ENCODE data around the gene SHQ1.

Gene SHQ1

DNA sequence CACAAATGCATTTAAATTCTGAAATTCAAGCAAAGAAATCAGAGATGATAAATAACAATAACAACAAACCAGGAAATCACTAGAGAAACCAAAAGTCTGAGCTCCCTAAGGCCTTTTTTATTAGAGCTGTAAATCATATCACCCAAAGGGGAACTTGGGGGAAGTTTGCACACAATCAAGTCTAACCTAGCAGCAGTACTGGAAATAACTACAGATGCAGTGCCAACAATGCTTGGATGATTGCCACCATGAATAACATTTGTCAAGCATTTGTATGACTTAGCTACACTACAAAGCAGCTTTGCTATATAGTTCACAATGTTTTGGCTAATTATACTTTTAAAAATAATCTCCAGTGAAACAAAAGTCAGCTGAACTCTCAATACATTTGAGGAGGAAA is 27.8 kb downstream of the SHQ1 start:
- Histone ChIP-seq H3K4me1 (ENCODE audit: control insufficient read depth, insufficient read depth, low read length) (no peaks in the 10 kb centered on the region), H3K27ac (ENCODE audit: insufficient read depth, low read depth, low read length, poor library complexity, severe bottlenecking) (no peak overlapping the region), H3K4me3 (ENCODE audit: insufficient read depth, low read depth, low read length) (no peak overlapping the region), H3K27me3 (ENCODE audit: control insufficient read depth, insufficient read depth, low read length, poor library complexity, severe bottlenecking) (no peaks in the 10 kb centered on the region), H3K9me3 (ENCODE audit: control insufficient read depth, low read length) (no peaks in the 10 kb centered on the region), H3K36me3 (ENCODE audit: control insufficient read depth, insufficient read depth, low read length) (no peaks in the 10 kb centered on the region)

DNA sequence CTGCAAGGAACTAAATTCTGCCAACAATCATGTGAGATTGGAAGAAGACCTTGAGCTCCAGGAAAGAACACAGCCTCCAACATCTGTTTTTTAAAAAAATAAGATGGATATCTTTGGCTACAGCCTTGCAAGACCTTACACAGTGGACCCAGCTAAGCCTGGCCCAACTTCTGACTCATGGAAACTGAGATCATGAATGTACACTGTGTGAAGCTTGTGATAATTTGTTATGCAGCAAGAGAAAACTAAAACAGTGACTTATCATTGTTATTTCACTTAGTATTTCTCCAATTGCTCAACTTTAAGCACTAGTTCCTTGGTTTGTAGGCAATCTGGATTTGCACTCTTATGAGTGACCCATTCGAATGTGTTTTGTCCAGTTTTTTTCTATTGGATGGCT is 29.3 kb downstream of the SHQ1 start:
- Histone ChIP-seq H3K27me3 (ENCODE audit: control insufficient read depth, insufficient read depth, low read length, poor library complexity, severe bottlenecking) (no peaks in the 10 kb centered on the region), H3K36me3 (ENCODE audit: control insufficient read depth, insufficient read depth, low read length) (no peaks in the 10 kb centered on the region), H3K9me3 (ENCODE audit: control insufficient read depth, low read length) (no peaks in the 10 kb centered on the region), H3K4me1 (ENCODE audit: control insufficient read depth, insufficient read depth, low read length) (no peaks in the 10 kb centered on the region), H3K4me3 (ENCODE audit: insufficient read depth, low read depth, low read length) (no peak overlapping the region), H3K27ac (ENCODE audit: insufficient read depth, low read depth, low read length, poor library complexity, severe bottlenecking) (no peak overlapping the region)
- 80 to 100% methylated on average over 1 of the region's 1 CpG for WGBS, 2 experiments

DNA sequence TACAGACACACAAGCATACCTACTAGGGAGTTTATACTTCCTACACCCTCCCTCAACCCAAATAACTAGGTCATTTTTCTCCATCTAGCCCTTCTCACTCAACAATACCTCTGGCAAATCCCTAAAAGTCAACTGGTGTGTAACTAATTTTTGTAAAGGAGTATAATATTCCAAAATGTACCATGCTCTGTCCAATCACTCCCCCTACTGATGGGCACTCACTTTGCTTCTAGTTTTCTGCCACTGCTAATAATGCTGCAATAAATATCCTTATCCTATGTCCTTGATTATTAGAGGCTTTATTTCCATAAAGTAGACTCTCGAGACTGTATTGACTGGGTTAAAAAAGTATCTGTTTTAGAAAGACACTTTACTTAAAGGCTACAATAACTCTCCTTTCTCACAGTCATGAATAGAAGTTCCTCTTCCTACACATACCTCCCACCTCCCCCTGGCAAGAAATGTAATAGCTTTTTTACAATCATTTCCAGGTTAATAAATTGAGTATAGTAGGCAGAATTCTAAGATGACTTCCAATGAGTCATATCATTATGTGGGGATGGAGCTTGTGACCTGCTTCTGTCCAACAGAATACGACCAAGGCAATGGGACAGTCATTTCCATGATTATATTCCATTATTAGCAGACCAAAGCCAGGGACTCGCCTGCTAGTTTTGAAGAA is 30.0 kb downstream of the SHQ1 start:
- H3K36me3 ChIP-seq (ENCODE audit: control insufficient read depth, insufficient read depth, low read length): no peaks in the 10 kb centered on the region
- no peaks in the 10 kb centered on the region for H3K9me3 ChIP-seq (ENCODE audit: control insufficient read depth, low read length)
- H3K4me1 ChIP-seq (ENCODE audit: control insufficient read depth, insufficient read depth, low read length): no peaks in the 10 kb centered on the region
- H3K27ac ChIP-seq (ENCODE audit: insufficient read depth, low read depth, low read length, poor library complexity, severe bottlenecking): no peak overlapping the region
- H3K27me3 ChIP-seq (ENCODE audit: control insufficient read depth, insufficient read depth, low read length, poor library complexity, severe bottlenecking): no peaks in the 10 kb centered on the region
- H3K4me3 ChIP-seq (ENCODE audit: insufficient read depth, low read depth, low read length): no peak overlapping the region
- WGBS, 2 experiments: 89 to 91% methylated on average over 3 of the region's 3 CpGs

DNA sequence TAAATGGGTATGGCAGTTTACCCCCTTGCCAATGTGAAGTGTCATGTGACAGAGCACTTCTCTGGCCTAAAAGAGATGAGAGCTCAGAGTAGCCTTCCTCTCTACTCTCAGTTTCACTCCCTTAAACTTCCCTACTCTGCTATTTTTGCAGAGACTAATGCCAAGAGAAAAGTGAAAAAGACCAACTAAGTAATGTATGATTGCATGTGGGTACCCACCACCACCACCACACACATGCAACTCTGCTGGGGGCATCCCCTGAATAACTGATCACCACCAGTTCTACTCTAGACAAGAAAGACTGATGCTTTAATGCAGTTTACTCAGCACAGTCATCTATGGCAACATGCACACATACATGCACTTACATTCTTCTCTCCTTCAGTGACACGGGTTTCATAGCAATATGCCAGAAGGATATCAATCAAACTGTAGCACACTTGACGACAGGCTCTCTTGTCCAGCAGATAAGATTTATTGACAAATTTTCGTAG is 31.3 kb downstream of the SHQ1 start:
- H3K36me3 ChIP-seq (ENCODE audit: control insufficient read depth, insufficient read depth, low read length): no peaks in the 10 kb centered on the region
- no peak overlapping the region for H3K4me3 ChIP-seq (ENCODE audit: insufficient read depth, low read depth, low read length)
- H3K9me3 ChIP-seq (ENCODE audit: control insufficient read depth, low read length): no peaks in the 10 kb centered on the region
- WGBS, 2 experiments: 96 to 97% methylated on average over 3 of the region's 3 CpGs
- no peak overlapping the region for H3K27ac ChIP-seq (ENCODE audit: insufficient read depth, low read depth, low read length, poor library complexity, severe bottlenecking)
- H3K4me1 ChIP-seq (ENCODE audit: control insufficient read depth, insufficient read depth, low read length): no peaks in the 10 kb centered on the region
- no peaks in the 10 kb centered on the region for H3K27me3 ChIP-seq (ENCODE audit: control insufficient read depth, insufficient read depth, low read length, poor library complexity, severe bottlenecking)

DNA sequence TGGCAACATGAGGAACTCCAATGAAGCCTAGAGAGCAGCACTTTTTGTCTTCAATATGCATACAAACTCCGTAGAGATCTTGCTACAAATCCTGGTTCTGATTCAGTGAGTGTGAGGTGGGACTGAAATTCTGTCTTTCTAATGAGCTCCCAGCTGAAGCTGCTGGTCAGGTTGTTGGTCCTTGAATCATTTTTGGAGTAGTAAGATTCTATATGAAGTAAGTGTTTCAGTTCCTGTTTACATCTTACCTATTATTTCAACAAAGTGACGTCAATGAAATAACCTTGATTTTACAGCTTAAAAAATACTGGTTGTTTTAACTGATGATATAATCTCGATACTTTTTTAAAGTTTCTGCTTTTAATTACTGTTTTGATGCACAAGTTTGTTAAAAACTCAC is 33.9 kb downstream of the SHQ1 start:
- Histone ChIP-seq H3K9me3 (ENCODE audit: control insufficient read depth, low read length) (no peaks in the 10 kb centered on the region), H3K4me1 (ENCODE audit: control insufficient read depth, insufficient read depth, low read length) (no peaks in the 10 kb centered on the region), H3K4me3 (ENCODE audit: insufficient read depth, low read depth, low read length) (no peak overlapping the region), H3K27ac (ENCODE audit: insufficient read depth, low read depth, low read length, poor library complexity, severe bottlenecking) (no peak overlapping the region), H3K27me3 (ENCODE audit: control insufficient read depth, insufficient read depth, low read length, poor library complexity, severe bottlenecking) (no peaks in the 10 kb centered on the region), H3K36me3 (ENCODE audit: control insufficient read depth, insufficient read depth, low read length) (no peaks in the 10 kb centered on the region)
- WGBS, 2 experiments: 92 to 99% methylated on average over 1 to 3 of the region's 3 CpGs

DNA sequence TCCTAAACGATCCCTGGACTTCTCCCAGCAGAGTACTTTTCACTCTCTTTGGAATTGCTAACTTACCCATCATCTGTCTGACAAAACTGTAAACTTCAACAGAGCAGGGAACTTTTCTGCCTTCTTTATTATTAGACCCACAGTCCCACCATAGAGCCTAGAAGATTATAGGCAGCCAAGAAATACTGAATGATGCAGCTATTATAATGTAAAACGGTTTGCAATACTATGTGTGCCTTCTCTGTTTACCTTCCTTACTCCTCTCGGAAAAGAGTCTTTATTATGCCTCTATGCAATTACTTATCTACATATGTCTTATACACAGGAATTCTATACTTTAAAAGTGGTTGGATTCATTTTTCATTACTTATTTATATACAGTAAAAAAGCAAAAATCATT is 36.0 kb downstream of the SHQ1 start:
- no peaks in the 10 kb centered on the region for H3K9me3 ChIP-seq (ENCODE audit: control insufficient read depth, low read length)
- WGBS, 2 experiments: 59 to 67% methylated on average over 3 of the region's 3 CpGs

DNA sequence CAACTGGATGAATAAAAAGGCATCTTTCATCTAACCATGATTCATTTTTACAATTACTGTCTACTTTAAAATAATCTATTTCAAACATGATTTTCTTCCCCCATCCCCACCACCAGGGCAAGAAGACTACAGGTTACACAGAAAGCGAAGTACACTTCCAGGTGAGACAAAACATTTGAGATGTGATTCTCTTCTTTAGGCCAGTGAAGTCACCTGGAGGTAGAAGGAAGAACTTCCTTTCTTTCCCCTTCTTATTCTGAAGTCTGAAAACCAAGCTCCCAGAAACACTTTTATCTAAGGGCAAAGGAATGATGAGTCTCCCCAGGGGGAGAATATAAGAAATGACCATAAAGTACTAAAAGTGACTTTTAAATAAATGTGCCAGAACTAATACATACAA is 36.7 kb downstream of the SHQ1 start:
- H3K4me1 ChIP-seq (ENCODE audit: control insufficient read depth, insufficient read depth, low read length): no peaks in the 10 kb centered on the region
- no peaks in the 10 kb centered on the region for H3K9me3 ChIP-seq (ENCODE audit: control insufficient read depth, low read length)
- H3K27ac ChIP-seq (ENCODE audit: insufficient read depth, low read depth, low read length, poor library complexity, severe bottlenecking): no peak overlapping the region
- H3K36me3 ChIP-seq (ENCODE audit: control insufficient read depth, insufficient read depth, low read length): no peaks in the 10 kb centered on the region
- WGBS, 2 experiments: 83 to 86% methylated on average over 1 of the region's 1 CpG
- no peak overlapping the region for H3K4me3 ChIP-seq (ENCODE audit: insufficient read depth, low read depth, low read length)
- H3K27me3 ChIP-seq (ENCODE audit: control insufficient read depth, insufficient read depth, low read length, poor library complexity, severe bottlenecking): no peaks in the 10 kb centered on the region

More for the DNA sequence above, 36.0 kb downstream of the SHQ1 start:
- Histone ChIP-seq H3K36me3 (ENCODE audit: control insufficient read depth, insufficient read depth, low read length) (no peaks in the 10 kb centered on the region), H3K4me1 (ENCODE audit: control insufficient read depth, insufficient read depth, low read length) (no peaks in the 10 kb centered on the region), H3K27me3 (ENCODE audit: control insufficient read depth, insufficient read depth, low read length, poor library complexity, severe bottlenecking) (no peaks in the 10 kb centered on the region), H3K27ac (ENCODE audit: insufficient read depth, low read depth, low read length, poor library complexity, severe bottlenecking) (no peak overlapping the region), H3K4me3 (ENCODE audit: insufficient read depth, low read depth, low read length) (no peak overlapping the region)

DNA sequence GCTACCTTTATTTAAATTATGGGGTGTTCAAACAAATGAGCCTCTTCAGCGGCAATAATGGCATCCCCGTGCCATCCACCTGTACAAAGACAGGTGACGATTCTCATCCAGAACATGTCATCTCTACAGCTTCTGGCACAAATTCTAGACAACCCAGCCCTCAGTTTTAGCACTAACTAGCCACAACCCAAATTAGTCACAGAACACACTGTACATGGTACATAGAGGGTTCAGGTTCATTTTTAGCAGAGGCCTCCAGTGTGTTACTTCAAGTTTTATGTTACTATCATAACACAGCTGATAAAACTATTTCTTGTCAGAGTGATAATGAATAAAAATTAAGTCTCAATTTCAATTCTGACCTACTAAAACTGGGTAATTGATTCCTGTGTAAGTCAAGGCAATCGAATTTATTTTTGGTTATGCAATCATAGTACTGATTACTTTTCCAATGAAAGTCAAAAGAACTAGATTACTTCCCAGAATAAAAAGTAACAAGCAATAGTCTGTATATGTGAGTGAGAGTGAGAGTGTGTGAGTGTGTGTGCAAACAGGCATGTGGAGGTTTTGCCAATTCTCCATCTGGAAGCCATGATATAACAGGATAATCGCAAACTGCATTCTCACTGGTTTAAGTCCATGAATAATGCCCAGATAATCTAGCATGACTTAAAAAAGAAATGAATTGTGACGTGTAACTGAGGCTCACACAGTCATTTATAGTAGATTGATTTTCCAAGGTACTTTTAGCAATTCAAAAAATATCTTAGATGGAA is 37.4 kb downstream of the SHQ1 start:
- no peak overlapping the region for H3K4me3 ChIP-seq (ENCODE audit: insufficient read depth, low read depth, low read length)
- H3K36me3 ChIP-seq (ENCODE audit: control insufficient read depth, insufficient read depth, low read length): no peaks in the 10 kb centered on the region
- H3K27me3 ChIP-seq (ENCODE audit: control insufficient read depth, insufficient read depth, low read length, poor library complexity, severe bottlenecking): no peaks in the 10 kb centered on the region
- WGBS, 2 experiments: 97 to 99% methylated on average over 5 to 6 of the region's 6 CpGs
- no peaks in the 10 kb centered on the region for H3K4me1 ChIP-seq (ENCODE audit: control insufficient read depth, insufficient read depth, low read length)
- no peaks in the 10 kb centered on the region for H3K9me3 ChIP-seq (ENCODE audit: control insufficient read depth, low read length)
- no peak overlapping the region for H3K27ac ChIP-seq (ENCODE audit: insufficient read depth, low read depth, low read length, poor library complexity, severe bottlenecking)

DNA sequence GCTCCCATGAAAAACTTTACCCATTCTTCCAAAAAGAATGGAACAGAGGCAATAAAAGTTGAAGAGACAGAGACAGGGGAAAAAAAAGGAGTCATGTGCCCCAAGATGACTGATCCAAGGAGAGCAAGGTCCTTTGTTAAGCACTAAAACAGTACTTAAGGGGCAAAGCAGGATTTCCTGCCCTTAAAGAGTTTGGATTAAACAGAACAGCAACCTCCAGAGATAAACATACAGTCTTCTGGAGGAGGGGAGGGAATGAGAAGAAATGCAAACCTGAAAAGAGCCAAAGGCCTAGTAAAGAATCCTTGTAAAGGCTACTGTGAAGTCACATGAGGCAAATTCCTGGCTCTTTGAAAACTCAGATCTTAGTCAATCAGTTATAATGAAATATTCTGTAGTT is 38.2 kb downstream of the SHQ1 start:
- no peaks in the 10 kb centered on the region for H3K27me3 ChIP-seq (ENCODE audit: control insufficient read depth, insufficient read depth, low read length, poor library complexity, severe bottlenecking)
- H3K4me3 ChIP-seq (ENCODE audit: insufficient read depth, low read depth, low read length): no peak overlapping the region
- H3K9me3 ChIP-seq (ENCODE audit: control insufficient read depth, low read length): no peaks in the 10 kb centered on the region
- H3K27ac ChIP-seq (ENCODE audit: insufficient read depth, low read depth, low read length, poor library complexity, severe bottlenecking): peak overlapping the region; percentile 20
- no peaks in the 10 kb centered on the region for H3K36me3 ChIP-seq (ENCODE audit: control insufficient read depth, insufficient read depth, low read length)
- H3K4me1 ChIP-seq (ENCODE audit: control insufficient read depth, insufficient read depth, low read length): no peaks in the 10 kb centered on the region

DNA sequence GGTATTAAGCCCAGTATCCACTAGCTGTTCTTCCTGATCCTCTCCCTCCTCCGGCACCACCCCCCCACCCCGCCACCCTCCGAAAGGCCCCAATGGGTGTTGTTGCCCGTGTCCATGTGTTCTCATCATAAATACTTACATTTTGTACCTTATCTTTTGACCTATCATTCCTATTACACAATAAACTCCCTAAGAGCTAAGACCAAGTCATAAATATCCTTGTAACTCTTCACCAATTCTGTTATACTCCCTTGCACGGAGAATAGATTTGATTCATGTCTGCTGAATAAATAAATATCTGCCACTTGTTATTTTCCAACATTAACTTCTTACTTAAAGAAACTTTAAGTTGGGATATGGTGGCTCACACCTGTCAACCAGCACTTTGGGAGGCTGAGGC is 43.9 kb downstream of the SHQ1 start:
- WGBS, 2 experiments: 90 to 94% methylated on average over 4 to 5 of the region's 5 CpGs
- Histone ChIP-seq H3K27ac (ENCODE audit: insufficient read depth, low read depth, low read length, poor library complexity, severe bottlenecking) (no peak overlapping the region), H3K36me3 (ENCODE audit: control insufficient read depth, insufficient read depth, low read length) (no peaks in the 10 kb centered on the region), H3K4me1 (ENCODE audit: control insufficient read depth, insufficient read depth, low read length) (no peaks in the 10 kb centered on the region), H3K9me3 (ENCODE audit: control insufficient read depth, low read length) (no peaks in the 10 kb centered on the region), H3K27me3 (ENCODE audit: control insufficient read depth, insufficient read depth, low read length, poor library complexity, severe bottlenecking) (no peaks in the 10 kb centered on the region), H3K4me3 (ENCODE audit: insufficient read depth, low read depth, low read length) (no peak overlapping the region)

Measured in ectodermal cell (in vitro differentiated cells).